NCI-H2227 (cell line): ENCODE results near the gene CARF.
"Not testable (repeated sequence)": the region's sequence is repeated elsewhere in the genome, so short reads cannot be mapped to it uniquely, and the experiment has no call there.

Experiments
- DNase-seq: peaks from one replicate; lab custom pipeline; 2025; ENCODE audit not compliant: unreplicated experiment; lab: John Stamatoyannopoulos, UW

Gene CARF

DNA sequence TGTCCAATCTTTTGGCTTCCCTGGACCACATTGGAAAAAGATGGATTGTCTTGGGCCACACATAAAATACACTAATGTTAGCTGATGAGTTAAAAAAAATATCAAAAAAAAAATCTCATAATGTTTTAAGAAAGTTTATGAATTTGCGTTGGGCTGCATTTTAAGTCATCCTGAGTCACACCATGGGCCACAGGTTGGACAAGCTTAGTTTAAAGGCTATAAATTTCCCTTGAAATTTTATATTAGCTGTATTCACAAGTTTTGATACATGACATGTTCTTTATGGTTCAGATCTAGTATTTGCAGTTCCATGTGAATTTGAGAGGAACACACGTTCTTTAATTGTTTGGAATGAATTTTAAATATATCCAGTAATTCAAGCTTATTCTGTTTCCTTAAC, 21.9 kb downstream of the CARF start:
- no peak for DNase-seq

DNA sequence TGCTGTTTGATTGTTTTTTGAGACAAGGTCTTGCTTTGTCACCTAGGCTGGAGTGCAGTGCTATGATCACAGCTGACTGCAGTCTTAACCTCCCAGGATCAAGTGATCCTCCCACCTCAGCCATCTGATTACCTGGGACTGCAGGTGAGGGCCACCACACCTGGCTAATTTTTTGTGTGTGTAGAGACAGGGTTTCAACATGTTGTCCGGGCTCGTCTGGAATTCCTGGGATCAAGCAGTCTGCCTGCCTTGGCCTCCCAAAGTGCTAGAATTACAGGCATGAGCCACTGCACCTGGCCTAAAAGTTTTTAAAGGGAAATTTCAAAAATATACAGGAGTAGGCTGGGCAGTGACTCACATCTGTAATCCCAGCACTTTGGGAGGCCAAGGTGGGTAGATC, 22.4 kb downstream of the CARF start:
- DNase-seq = no peak

DNA sequence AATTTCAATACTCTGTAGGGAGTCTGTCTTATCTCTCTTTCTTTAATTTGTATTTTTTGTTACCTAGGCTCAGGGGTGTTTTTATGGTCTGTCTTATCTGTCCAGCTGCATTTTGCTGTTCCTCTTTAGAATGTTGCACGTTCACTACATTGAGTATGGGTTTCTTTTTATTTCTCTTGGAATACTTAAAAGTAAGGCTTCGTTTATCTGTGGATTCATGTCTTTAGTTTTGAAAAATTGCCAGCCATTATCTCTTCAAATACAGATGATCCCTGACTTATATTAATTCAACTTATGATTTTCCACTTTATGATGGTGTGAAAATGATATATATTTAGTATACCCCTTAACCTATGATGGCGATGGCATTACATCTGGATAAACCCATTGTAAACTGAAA, 26.9 kb downstream of the CARF start:
- no peak for DNase-seq

DNA sequence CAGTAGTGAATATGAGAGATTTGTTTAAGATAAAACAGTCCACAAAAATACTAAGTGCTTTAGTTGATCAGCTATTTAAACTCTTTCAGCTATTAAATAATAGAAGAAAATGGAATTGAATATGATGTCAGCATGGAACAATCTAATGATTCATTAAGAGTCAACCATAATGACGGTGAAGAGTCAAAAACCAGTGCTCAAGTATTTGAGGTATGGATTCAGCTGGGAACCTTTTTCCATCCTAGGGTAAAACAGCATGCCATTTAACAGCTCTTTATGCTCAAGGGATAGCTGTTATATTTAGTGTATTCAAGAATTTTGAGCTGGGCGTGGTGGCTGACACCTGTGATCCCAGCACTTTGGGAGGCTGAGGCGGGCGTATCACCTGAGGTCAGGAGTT, 29.7 kb downstream of the CARF start:
- no peak for DNase-seq

DNA sequence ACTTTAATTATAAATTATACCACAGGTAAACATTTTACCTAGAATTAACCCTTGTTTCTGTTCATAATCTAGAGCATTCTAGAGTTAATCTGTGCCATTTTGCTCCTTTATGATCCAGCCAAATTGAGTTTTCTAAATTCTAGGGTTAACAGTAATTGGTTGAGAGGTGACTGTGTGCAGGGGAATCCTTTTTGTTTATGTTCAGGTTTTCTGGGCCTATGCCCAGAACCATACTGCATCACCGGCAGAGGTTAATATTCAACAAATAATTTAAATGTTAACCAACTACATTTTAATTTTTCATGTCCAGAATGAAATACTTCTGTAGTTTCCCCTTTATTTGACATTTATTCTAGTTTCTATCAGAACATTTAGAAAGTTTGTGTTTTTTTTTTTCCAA, 32.3 kb downstream of the CARF start:
- DNase-seq = no peak

DNA sequence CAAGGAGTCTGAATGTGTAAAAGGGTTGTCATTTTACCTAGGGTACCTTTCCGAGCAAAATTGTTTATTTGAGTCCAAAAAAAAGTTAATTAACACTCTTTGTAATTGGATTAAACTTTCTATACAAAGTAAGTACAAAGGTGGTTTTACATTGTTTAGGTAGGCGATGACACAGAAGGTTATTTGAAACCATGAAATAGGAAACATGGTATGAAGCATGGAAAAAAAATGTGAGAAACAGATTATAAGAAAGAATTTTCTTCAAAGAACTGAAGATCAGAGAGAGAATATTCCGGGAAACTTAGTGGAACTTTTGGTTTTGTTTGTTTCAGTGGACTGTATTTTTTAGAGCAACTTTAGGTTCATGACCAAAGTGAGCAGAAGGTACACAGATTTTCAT, 32.7 kb downstream of the CARF start:
- DNase-seq = no peak

DNA sequence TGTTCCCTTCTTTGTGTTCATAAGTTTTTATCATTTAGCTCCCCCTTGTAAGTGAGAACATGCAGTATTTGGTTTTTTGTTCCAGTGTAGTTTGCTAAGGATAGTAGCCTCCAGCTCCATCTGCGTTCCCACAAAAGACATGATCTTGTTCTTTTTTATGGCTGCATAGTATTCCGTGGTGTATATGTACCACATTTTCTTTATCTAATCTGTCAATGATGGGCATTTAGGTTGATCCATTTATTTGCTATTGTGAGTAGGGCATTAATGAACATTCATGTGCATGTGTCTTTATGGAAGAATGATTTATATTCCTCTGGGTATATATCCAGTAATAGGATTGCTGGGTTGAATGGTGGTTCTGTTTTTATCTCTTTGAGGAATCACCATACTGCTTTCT, 33.4 kb downstream of the CARF start:
- DNase-seq = no peak

DNA sequence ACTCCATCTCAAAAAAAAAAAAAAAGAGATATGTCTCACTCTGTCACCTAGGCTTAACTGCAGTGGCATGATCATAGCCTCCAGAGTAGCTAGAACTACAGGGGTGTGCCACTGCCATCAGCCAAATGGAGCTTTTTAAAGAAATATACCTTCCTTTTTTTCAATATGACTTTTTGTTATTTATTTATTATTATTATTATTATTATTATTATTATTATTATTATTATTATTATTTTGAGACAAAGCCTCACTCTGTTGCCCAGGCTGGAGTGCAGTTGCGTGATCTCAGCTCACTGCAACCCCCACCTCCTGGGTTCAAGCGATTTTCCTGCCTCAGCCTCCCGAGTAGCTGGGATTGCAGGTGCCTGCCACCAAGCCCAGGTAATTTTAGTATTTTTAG, 37.3 kb downstream of the CARF start:
- not testable (repeated sequence) for DNase-seq

DNA sequence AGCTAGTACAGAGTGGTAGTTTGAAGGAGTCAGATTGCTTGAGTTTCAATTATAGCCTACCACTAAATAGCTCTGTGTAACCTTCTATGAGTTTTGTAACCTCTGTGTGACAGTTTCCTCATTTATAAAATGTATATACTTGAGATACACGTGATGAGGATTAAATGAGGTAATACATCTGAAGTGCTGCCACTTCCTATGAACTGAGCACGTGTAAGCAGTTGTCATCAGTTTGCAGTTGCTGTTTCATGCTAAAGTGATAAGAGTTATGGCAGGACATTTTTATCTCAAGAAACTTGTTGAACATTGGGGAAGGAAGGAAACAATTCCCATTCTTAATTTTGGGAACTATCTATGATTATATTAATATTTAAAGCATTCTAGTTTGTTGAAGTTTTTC, 38.5 kb downstream of the CARF start:
- no peak for DNase-seq

DNA sequence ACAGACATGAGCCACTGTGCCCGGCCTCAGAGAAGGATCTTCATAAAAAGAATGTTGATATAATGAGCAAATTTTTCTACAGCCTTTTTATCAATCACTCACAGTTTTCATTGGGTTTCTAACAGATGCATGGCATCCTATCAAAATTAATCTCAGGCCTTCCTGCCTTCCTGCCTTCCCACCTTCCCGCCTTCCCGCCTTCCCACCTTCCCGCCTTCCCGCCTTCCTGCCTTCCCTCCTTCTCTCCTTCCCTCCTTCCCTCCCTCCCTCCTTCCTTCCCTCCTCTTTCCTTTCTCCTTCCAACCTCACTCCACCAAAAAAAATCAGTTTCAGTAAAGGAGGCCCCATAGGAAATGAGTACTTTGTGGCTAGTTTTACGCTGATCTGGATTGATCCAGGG, 48.4 kb downstream of the CARF start:
- DNase-seq = no peak

DNA sequence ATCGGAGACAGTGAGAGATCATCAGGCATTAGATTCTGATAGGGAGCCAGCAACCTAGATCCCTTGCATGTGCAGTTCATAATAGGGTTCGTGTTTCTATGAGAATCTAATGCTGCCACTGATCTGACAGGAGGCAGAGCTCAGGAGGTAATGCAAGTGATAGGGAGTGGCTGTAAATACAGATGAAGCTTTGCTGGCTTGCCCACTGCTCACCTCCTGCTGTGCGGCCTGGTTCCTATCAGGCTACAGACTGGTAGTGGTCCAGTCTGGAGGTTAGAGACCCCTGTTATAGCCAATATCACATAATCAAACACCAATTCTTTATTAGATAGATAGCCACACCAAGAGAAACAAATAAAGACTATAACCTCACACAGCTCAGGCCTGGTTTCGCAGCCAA, 51.6 kb downstream of the CARF start:
- DNase-seq = no peak

DNA sequence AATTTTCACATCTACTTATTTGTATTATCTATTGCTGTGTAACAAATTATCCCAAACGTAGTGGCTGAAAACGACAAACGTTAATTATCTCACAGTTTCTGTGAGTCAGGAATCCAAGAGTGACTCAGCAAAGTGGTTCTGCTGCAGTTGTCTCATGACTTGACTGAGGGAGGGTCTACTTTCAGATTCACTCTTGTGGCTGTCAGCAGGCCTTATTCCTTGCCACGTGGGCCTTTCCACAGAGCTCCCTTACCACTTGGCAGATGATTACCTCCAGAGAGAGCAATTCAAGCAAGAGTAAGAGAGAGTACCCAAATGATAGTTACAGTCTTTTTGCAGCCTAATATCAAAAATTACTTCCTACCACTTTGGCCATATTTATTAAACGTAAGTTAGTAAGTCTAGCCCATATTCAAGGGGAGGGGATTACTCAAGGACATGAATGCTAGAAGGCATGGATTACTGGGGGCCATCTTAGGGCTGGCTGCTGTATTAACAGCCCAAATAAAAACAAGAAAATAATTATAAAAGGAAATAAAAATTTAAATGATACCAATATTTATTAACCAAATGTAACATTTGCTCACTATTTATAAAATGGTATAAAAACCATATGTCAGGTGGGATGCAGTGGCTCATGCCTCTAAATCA, 53.9 kb downstream of the CARF start:
- peak; percentile 80 for DNase-seq

DNA sequence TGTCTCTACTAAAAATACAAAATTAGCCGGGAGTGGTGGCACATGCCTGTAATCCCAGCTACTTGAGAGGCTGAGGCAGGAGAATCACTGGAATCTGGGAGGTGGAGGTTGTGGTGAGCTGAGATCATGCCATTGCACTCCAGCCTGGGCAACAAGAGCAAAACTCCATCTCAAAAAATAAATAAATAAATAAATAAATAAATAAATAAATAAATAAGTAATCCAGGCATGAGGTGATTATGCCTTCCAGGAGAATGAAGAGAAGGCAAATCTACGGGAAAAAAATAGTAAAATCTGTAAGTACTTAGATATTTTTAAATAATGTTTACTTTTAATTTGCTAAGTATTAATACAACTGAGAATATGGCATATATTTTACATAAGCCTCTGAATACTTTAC, 57.3 kb downstream of the CARF start:
- not testable (repeated sequence) for DNase-seq

DNA sequence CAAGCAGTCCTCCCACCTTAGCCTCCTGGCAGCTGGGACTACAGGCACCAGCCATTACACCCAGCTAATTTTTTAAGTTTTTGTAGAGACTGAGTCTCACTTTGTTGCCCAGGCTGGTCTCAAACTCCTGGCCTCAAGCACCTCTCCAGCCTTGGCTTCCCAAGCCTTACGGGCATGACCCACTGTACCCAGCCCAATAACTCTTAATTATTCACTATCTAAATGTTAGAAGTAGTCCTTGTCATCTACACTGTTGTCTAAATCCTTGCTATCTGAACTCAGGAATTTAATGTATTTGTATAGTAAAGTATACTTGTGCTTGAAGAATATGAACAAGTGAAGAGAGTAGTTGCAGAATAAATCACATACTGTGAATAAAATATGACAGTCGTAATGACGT, 64.7 kb downstream of the CARF start:
- no peak for DNase-seq

DNA sequence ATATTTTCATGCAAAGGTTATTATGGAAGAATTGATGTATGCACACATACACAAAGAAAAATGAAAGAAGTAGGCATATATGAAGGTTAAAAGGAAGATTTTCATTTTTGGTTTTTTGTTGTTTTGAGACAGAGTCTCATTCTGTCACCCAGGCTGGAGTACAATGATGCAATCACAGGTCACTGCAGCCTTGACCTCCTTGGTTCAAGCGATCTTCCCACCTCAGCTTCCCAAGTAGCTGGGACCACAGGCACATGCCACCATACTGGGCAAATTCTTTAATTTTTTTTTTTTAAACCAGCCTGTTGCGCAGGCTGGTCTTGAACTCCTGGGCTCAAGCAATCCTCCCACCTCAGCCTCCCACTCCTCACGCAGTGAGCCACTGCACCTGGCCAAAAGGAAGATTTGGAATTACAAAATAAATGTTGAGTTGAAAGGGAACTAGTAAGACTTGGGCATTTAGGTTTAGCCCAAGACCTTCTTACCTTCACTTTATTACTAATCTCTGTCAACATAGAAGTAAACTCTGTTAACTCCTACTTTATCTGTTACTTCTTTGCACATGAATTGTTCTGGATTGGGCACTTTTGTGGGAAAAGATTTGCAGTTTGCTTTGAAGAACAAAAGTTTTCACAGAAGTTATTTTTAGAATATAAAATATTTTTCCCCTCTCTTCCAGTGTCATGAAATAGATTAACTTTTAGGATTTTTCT, 70.9 kb downstream of the CARF start:
- no peak for DNase-seq

DNA sequence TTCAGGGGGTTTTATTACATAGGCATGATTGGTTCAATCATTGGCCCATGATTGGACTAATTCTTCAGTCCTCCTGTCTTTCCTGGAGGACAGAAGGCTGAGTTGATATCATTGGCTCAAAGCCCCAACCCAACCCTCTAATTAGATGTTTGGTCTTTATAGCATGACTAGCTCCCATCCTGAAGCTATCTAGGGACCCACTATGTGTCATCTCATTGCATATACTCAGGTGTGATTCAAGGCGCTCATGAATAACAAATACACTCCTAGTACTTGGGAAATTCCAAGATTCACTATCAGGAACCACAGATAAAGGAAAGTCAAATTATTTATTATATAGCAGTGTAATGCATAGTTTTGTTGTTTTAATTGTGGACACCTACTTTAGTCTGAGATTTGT, 77.7 kb downstream of the CARF start:
- DNase-seq = no peak

DNA sequence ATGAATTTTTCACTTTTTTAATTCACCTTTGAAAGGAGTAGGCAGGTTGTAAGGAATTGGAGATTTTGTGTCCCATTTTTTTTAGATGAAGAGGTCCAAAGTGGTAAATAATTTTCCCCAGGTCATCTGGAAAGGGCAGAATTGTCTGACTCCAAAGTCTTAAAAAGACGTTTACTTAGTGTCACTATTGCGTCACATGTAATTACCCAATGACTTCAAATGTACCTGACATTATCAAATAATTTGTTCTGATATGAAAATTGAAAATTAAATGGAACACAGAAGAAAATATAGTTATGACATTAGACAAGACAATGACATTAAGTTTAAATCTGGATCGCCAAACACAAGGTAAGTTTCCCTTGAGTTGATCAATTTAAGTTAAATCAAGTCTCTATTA, 78.4 kb downstream of the CARF start:
- no peak for DNase-seq

DNA sequence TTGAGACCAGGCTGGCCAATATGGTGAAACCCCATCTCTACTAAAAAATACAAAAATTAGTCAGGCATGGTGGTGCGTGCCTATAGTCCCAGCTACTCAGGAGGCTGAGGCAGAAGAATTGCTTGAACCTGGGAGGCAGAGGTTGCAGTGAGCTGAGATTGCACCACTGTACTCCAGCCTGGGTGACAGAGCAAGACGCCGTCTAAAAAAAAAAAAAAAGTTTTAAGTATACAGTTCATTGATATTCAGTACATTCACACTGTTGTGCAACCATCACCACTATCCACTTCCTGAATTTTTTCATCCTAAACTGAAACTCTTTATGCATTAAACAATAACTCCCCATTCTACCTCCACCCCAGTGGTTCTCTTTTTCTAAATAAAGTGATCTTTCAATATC, 85.0 kb downstream of the CARF start:
- not testable (repeated sequence) for DNase-seq

DNA sequence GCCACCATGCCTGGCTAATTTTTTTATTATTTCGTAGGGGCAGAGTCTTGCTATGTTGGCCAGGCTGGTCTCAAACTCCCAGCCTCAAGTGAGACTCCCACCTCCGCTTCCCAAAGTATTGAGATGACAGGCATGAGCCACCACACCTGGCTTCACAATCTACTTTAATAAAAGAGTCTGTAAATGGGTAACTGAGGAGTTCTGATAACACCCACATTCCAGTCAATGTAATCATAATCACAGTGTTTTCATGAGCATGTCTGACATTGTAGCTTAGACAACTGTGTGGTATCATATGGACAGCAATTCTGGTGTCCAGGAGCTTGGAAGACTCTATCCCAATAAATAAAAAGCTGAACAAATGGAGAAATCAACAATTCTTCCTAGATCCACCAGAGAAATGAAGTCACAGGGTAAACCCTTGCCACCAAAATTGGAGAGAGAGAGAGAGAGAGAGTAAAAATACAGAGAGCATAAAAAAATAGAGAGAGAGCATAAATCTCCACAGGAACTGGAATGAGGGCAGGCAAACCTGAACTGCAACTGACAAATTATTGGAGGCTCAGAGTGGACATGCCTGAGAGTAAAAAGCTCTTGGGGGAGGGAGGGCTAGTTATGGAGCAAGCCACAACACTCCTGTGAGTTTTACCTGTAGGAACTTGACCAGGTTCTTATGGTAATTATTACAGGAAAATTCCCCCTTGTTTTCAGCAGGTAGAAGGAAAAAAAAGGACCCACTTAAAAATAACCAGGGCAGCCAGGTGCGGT, 90.2 kb downstream of the CARF start:
- DNase-seq = no peak

DNA sequence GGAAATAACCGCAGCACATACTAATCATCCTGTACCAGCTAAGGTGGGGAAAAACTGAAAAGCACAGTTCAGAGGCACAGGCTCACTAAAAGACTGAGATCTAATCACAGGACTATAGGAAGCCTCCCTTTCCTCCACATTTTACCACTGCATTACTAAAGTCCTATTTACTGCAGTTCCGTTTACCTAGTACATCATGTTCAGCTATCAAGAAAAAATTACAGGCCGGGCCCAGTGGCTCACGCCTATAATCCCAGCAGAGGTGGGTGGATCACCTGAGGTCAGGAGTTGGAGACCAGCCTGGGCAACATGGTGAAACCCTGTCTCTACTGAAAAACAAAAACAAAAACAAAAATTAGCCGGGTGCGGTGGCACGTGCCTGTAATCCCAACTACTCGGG, 91.6 kb downstream of the CARF start:
- no peak for DNase-seq

DNA sequence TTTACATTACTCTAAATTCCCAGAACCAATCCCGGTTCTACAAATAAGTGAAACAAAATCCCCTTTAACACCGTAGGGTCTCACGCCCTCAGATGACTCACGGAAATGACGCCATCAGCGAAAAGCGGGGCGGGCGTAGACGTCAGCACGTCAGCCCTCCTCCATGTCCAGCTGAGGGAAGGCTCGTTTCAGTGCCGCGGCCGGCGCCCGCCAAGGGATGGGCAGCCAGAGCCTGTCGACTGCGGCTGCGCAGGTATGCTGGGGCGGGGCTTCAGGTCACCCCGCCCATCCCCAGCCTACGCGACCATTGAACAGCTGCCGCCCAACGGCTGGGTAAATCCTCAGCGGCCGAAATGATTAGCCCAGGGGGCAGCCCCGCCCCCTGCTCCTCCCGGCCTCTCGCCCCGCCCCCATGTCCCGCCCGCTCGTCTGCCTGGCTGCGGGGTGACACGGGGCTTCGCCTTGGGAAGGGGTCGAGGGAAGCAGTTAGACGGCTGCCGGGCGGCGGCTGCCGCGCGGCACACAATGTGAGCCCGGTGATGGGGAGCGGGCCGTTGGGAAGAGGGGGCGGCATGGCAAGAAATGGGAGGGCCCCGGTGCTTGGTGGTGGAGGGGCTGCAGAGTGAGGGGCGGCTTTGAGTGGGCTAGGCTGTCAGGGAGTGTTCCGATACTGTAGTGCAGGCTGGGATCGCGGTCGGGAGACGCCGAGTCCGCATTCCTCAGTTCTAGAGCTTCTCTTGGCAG, 102.6 kb downstream of the CARF start, which contains the start of gene NBEAL1:
TSS of gene NBEAL1 (plus strand) at position 420 of the 744 bp plus-strand sequence. CDS start 1,510 bp downstream, outside the sequence.
- DNase-seq = peak; percentile 100
